ENCODE measurements around the gene ANAPC15. TPM values are rescaled to one million over a fixed set of nuclear protein-coding genes. Genes with fewer than 3 reads are reported as not detected.

ANAPC15 gene
- total and polyA plus RNA-seq, 9 of the 15 experiments (the other 6 are each of a cell fraction or from before 2014, with no cell fraction given) = 53.0 to 254 (median 75.7) TPM

DNA sequence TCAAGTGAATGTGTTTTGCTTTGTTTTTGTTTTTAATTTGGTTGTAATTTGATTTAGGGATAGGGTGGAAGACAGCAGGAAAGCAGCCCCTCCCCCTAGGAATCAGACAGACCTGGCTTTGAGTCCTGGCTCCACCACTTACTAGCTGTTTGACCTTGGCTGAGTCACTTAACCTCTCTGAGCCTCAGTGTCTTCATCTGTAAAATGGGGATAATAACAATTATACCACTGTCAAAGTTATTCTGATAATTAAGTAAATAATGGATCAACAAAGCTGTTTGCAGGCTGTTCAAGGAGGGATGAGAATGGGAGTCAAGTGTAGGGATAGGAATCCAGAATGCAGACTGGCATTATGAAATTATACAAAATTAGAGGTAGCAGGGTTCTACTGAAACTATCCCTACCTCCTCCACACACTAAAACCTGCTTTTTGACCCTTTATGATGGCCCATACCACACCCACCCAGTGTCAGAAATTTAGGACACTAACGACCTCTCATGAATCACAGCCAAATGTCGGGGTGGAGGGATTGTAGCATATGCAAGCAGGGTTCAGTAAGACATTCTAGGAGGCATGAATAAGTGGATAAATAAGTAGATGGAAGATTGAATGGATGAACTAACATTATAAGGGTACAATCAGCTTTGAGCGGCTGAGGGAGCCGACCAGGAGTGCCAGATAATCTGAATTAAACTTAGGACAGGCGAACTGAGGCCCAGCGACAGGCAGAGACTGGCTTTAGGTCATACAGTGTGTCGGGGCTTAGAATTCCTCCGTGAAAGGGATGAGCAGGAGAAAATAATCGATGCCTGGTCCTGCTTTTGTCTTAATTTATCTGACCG lies 974 bp downstream of the ANAPC15 start:
- CTCF ChIA-PET (ENCODE audit: low intra/inter-chr PET ratio) = no interaction called here
- TF ChIP-seq MTA3 (IDR thresholded peaks at IDR 0.05; ENCODE audit: borderline replicate concordance) (no peak), TRIM25 (IDR thresholded peaks at IDR 0.05; ENCODE audit: borderline replicate concordance) (no peak), TARDBP (IDR thresholded peaks at IDR 0.05) (no peak), KDM1A (IDR thresholded peaks at IDR 0.05) (peak; percentile 93 to 94), BCLAF1 (IDR thresholded peaks at IDR 0.05; ENCODE audit: borderline replicate concordance in 1 of 2, control insufficient read depth in 1 of 2, low read depth in 2 of 2, low read length in 1 of 2) (no peak), FOXK1 (CRISPR knock-in tag; IDR thresholded peaks at IDR 0.05; ENCODE audit: borderline replicate concordance) (no peak), KAT7 (CRISPR knock-in tag; IDR thresholded peaks at IDR 0.05; ENCODE audit: borderline replicate concordance) (no peak; the same call in 1 of the 2 replicates), NR1H2 (CRISPR knock-in tag; IDR thresholded peaks at IDR 0.05) (no peak), RBM34 (IDR thresholded peaks at IDR 0.05; ENCODE audit: borderline replicate concordance, insufficient read depth, low read length) (no peak), POLR2G (IDR thresholded peaks at IDR 0.05; ENCODE audit: low read depth, low read length) (no peak), NR2C2 (CRISPR knock-in tag; IDR thresholded peaks at IDR 0.05) (no peak), NR2C2 (tag; IDR thresholded peaks at IDR 0.05) (no peak), ZNF263 (CRISPR knock-in tag; IDR thresholded peaks at IDR 0.05; ENCODE audit: borderline replicate concordance) (no peak)
- TF ChIP-seq, protein P1, sequence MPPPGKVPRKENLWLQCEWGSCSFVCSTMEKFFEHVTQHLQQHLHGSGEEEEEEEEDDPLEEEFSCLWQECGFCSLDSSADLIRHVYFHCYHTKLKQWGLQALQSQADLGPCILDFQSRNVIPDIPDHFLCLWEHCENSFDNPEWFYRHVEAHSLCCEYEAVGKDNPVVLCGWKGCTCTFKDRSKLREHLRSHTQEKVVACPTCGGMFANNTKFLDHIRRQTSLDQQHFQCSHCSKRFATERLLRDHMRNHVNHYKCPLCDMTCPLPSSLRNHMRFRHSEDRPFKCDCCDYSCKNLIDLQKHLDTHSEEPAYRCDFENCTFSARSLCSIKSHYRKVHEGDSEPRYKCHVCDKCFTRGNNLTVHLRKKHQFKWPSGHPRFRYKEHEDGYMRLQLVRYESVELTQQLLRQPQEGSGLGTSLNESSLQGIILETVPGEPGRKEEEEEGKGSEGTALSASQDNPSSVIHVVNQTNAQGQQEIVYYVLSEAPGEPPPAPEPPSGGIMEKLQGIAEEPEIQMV (tag; conservative IDR thresholded peaks at IDR 0.05; ENCODE audit: low read depth) = no peak

More for the DNA sequence above, 974 bp downstream of the ANAPC15 start:
- POLR2A ChIA-PET = interaction anchor here (0.6 to 2.5 kb wide), 13 partner anchors 9 to 325 kb away, joined by 3 to 14 read pairs (median 4); partner anchors contain the start of genes RNF121 and XNDC1N
- no peak; the same call in 2 of the 3 replicates for ATAC-seq
- peaks cover 0 to 24% of the 10 kb centered on the region in 2 experiments for H3K4me1 ChIP-seq (replicated peaks in 1 of 2; ENCODE audit: control insufficient read depth in 2 of 2, insufficient read depth in 2 of 2, low read length in 2 of 2)
- DNase-seq (ENCODE audit: extremely low read depth in 1 of 4, low spot score in 3 of 4) = no peak
- intact Hi-C loops (cut with micrococcal nuclease) = loop anchor here (1.0 kb wide), 1 partner anchor 31 kb away; the partner anchor contains the start of genes LRRC51 and NUMA1
- peak overlapping the region; percentile 87 to 95 for H3K9ac ChIP-seq (ENCODE audit: insufficient read depth in 1 of 2, low read depth in 2 of 2, low read length in 2 of 2)
- H3K4me2 ChIP-seq (ENCODE audit: insufficient read depth, low read length) = peak overlapping the region; percentile 96
- H3K27ac ChIP-seq (ENCODE audit: extremely low read depth, low read depth, low read length) = peak overlapping the region; percentile 97
- peak overlapping the region; percentile 53 for H2AFZ ChIP-seq (ENCODE audit: low read depth, low read length)
- H3K27me3 ChIP-seq (ENCODE audit: control insufficient read depth in 2 of 2, insufficient read depth in 2 of 2, low read length in 2 of 2) = no peaks in the 10 kb centered on the region
- peak; percentile 26 for FAIRE-seq
- in situ Hi-C loops (cut with MboI) = no loop called here
- no peaks in the 10 kb centered on the region for H4K20me1 ChIP-seq (replicated peaks; ENCODE audit: control insufficient read depth, insufficient read depth, low read length)
- WGBS (ENCODE audit: insufficient coverage, low coverage, missing lambda C conversion rate) = under 1% methylated on average over 10 of the region's 10 CpGs
- no peaks in the 10 kb centered on the region for H3K9me3 ChIP-seq (replicated peaks; ENCODE audit: control insufficient read depth, insufficient read depth, low read depth, low read length)
- no peaks in the 10 kb centered on the region for H3K9me1 ChIP-seq (ENCODE audit: control insufficient read depth, insufficient read depth, low read length)
- H3K4me3 ChIP-seq = peak overlapping the region; percentile 53
- TSS peak; percentile 82 for BruUV-seq (replicated peaks)
- peaks cover 17% of the 10 kb centered on the region; the same call in 2 of the 3 replicates for H3K36me3 ChIP-seq (ENCODE audit: control insufficient read depth, insufficient read depth, low read length)
- H3K79me2 ChIP-seq (ENCODE audit: control insufficient read depth, insufficient read depth, low read length) = peaks cover 3% of the 10 kb centered on the region; the same call in 1 of the 3 replicates
